ENCODE data around the gene TMEM87B. TPM values are rescaled to one million over a fixed set of nuclear protein-coding genes. Genes with fewer than 3 reads are reported as not detected.
"Not testable (repeated sequence)": the region's sequence is repeated elsewhere in the genome, so short reads cannot be mapped to it uniquely, and the experiment has no call there.

TMEM87B gene
- total RNA-seq, 1 donor from 2014 or later: 15.4 TPM

DNA sequence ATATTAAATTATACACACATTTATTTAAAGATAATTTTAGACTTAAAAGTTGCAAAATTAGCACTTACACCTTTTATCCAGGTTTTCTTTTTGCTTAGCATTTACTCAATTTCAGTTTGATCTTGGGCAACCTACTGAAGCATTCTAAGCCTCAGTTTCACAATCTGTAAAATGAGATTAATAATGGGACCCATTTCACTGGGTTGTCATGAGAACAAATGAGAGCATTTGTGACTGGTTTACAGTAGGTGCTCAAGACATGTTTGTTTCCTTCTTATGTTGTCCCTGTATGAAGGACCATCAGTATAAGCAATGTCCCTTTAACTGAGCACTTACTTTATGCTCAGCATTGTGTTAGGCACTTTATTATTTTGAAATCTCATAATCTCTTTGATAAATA, 78.3 kb downstream of the TMEM87B start:
- Mint-ChIP-seq H3K27ac (no peak overlapping the region), H3K4me3 (ENCODE audit: low read depth) (no peak overlapping the region), H3K27me3 (peaks cover 20% of the 10 kb centered on the region), H3K36me3 (ENCODE audit: insufficient read depth) (peaks cover under 1% of the 10 kb centered on the region), H3K4me1 (ENCODE audit: low read depth) (no peaks in the 10 kb centered on the region), H3K9me3 (ENCODE audit: low read depth) (peaks cover 10% of the 10 kb centered on the region)
- TF ChIP-seq, protein P1, sequence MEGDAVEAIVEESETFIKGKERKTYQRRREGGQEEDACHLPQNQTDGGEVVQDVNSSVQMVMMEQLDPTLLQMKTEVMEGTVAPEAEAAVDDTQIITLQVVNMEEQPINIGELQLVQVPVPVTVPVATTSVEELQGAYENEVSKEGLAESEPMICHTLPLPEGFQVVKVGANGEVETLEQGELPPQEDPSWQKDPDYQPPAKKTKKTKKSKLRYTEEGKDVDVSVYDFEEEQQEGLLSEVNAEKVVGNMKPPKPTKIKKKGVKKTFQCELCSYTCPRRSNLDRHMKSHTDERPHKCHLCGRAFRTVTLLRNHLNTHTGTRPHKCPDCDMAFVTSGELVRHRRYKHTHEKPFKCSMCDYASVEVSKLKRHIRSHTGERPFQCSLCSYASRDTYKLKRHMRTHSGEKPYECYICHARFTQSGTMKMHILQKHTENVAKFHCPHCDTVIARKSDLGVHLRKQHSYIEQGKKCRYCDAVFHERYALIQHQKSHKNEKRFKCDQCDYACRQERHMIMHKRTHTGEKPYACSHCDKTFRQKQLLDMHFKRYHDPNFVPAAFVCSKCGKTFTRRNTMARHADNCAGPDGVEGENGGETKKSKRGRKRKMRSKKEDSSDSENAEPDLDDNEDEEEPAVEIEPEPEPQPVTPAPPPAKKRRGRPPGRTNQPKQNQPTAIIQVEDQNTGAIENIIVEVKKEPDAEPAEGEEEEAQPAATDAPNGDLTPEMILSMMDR (IDR thresholded peaks at IDR 0.05; ENCODE audit: unreplicated experiment): no peak
- no peak for DNase-seq (ENCODE audit: low spot score, unreplicated experiment)

GRCh38 chr2:112134120-112134519, 79.1 kb downstream of the TMEM87B start:
- DNase-seq (ENCODE audit: low spot score, unreplicated experiment): no peak
- Mint-ChIP-seq H3K4me1 (ENCODE audit: low read depth) (no peaks in the 10 kb centered on the region), H3K36me3 (ENCODE audit: insufficient read depth) (no peaks in the 10 kb centered on the region), H3K27ac (no peak overlapping the region), H3K4me3 (ENCODE audit: low read depth) (no peak overlapping the region), H3K27me3 (peaks cover 20% of the 10 kb centered on the region), H3K9me3 (ENCODE audit: low read depth) (peaks cover 7% of the 10 kb centered on the region)
- TF ChIP-seq, protein P1 (IDR thresholded peaks at IDR 0.05; ENCODE audit: unreplicated experiment): no peak

GRCh38 chr2:112136096-112136495, 81.0 kb downstream of the TMEM87B start:
- Mint-ChIP-seq H3K9me3 (ENCODE audit: low read depth) (peaks cover 5% of the 10 kb centered on the region), H3K27ac (peak overlapping the region; percentile 12), H3K36me3 (ENCODE audit: insufficient read depth) (no peaks in the 10 kb centered on the region), H3K27me3 (peaks cover 29% of the 10 kb centered on the region), H3K4me1 (ENCODE audit: low read depth) (peaks cover 4% of the 10 kb centered on the region), H3K4me3 (ENCODE audit: low read depth) (peak overlapping the region; percentile 35)
- TF ChIP-seq, protein P1 (IDR thresholded peaks at IDR 0.05; ENCODE audit: unreplicated experiment): no peak
- no peak for DNase-seq (ENCODE audit: low spot score, unreplicated experiment)

DNA sequence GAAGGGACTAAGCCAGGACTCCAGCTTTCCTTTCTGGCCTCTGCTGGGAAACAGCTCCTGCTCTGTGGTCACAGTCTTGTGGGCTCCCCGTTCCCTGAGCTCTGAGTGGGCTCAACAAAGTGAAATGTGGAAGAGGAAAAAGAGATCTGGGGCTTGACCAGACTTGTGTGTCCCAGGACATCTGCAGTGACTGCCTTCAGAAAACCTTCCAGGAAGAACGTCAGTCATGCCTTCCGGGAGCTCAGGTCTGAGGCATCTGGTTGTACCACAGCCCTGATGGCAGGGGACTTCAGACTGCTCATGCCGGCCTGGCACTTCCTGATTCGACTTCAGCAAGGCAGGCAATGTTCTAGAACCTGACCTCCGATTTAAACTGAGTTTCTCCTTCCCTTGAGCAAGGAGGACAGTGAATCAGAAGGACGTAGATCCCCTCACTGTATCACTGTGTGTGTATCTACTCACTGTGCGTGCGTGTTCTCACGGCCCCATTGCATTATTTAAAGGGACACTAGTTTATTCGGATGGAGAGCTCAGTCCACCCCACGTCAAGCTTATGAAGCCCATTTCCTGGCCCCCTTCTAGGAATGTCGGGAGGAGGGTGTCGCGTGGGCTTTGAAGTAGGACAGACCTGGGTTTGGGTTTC, 82.6 kb downstream of the TMEM87B start:
- no peak overlapping the region for H3K27ac Mint-ChIP-seq
- H3K4me1 Mint-ChIP-seq (ENCODE audit: low read depth): peaks cover 4% of the 10 kb centered on the region
- H3K36me3 Mint-ChIP-seq (ENCODE audit: insufficient read depth): peaks cover under 1% of the 10 kb centered on the region
- peaks cover 29% of the 10 kb centered on the region for H3K27me3 Mint-ChIP-seq
- peaks cover 2% of the 10 kb centered on the region for H3K9me3 Mint-ChIP-seq (ENCODE audit: low read depth)
- H3K4me3 Mint-ChIP-seq (ENCODE audit: low read depth): peak overlapping the region; percentile 67
- TF ChIP-seq, protein P1 (IDR thresholded peaks at IDR 0.05; ENCODE audit: unreplicated experiment): no peak
- no peak for DNase-seq (ENCODE audit: low spot score, unreplicated experiment)

DNA sequence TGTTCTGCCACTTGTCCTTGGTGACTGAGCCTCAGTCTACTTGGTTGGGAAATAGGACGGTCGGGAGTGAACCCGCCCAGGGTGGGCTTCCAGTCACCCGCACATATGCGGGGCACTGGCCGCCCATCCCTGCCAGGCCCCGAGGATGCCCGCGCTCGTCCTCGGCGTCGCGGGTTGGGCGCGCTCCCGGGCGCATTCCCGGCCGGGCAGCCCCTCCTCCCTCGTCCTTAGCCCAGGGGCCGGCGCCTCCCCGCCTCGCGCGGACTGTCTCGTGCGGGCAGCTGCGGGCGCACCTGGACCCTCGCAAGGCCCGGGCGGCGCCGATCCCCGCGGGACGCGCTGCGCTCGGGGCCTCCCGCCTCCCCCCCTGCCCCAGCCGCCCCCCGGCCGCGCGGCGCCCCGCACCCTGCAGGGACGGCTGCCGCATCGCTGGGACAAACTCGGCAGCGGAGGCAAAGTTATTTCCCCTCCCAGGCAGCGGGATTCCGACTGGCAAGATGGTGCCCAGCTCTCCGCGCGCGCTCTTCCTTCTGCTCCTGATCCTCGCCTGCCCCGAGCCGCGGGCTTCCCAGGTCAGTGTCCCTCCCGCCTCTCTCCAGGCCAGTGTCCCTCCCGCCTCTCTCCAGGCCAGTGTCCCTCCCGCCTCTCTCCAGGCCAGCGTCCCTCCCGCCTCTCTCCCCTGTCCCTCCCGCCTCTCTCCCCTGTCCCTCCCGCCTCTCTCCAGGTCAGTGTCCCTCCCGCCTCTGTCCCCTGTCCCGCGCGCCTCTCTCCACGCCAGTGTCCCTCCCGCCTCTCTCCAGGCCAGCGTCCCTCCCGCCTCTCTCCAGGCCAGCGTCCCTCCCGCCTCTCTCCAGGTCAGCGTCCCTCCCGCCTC, 83.3 kb downstream of the TMEM87B start, which contains the start of gene FBLN7:
FBLN7 (plus strand) TSS at position 227 of the 874 bp plus-strand sequence; CDS start at position 498, 271 bp downstream.
- TF ChIP-seq, protein P1 (IDR thresholded peaks at IDR 0.05; ENCODE audit: unreplicated experiment): no peak
- peaks cover 29% of the 10 kb centered on the region for H3K27me3 Mint-ChIP-seq
- peak within 1 kb of the TSS; percentile 41 for H3K27ac Mint-ChIP-seq
- no peaks in the 10 kb centered on the region for H3K9me3 Mint-ChIP-seq (ENCODE audit: low read depth)
- DNase-seq (ENCODE audit: low spot score, unreplicated experiment): peak; percentile 29
- H3K4me1 Mint-ChIP-seq (ENCODE audit: low read depth): peaks cover 4% of the 10 kb centered on the region
- peaks cover 2% of the 10 kb centered on the region for H3K36me3 Mint-ChIP-seq (ENCODE audit: insufficient read depth)
- peak within 1 kb of the TSS; percentile 80 for H3K4me3 Mint-ChIP-seq (ENCODE audit: low read depth)

DNA sequence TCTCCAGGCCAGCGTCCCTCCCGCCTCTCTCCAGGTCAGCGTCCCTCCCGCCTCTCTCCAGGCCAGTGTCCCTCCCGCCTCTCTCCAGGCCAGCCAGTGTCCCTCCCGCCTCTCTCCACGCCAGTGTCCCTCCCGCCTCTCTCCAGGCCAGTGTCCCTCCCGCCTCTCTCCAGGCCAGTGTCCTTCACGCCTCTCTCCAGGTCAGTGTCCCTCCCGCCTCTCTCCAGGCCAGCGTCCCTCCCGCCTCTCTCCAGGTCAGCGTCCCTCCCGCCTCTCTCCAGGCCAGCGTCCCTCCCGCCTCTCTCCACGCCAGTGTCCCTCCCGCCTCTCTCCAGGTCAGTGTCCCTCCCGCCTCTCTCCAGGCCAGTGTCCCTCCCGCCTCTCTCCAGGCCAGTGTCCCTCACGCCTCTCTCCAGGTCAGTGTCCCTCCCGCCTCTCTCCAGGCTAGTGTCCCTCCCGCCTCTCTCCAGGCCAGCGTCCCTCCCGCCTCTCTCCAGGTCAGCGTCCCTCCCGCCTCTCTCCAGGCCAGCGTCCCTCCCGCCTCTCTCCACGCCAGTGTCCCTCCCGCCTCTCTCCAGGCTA, 84.1 kb downstream of the TMEM87B start:
- H3K9me3 Mint-ChIP-seq (ENCODE audit: low read depth); DNase-seq (ENCODE audit: low spot score, unreplicated experiment); H3K27ac Mint-ChIP-seq; H3K4me1 Mint-ChIP-seq (ENCODE audit: low read depth); H3K36me3 Mint-ChIP-seq (ENCODE audit: insufficient read depth): not testable (repeated sequence)
- Mint-ChIP-seq H3K27me3 (peaks cover 29% of the 10 kb centered on the region), H3K4me3 (ENCODE audit: low read depth) (peak overlapping the region; percentile 80)

DNA sequence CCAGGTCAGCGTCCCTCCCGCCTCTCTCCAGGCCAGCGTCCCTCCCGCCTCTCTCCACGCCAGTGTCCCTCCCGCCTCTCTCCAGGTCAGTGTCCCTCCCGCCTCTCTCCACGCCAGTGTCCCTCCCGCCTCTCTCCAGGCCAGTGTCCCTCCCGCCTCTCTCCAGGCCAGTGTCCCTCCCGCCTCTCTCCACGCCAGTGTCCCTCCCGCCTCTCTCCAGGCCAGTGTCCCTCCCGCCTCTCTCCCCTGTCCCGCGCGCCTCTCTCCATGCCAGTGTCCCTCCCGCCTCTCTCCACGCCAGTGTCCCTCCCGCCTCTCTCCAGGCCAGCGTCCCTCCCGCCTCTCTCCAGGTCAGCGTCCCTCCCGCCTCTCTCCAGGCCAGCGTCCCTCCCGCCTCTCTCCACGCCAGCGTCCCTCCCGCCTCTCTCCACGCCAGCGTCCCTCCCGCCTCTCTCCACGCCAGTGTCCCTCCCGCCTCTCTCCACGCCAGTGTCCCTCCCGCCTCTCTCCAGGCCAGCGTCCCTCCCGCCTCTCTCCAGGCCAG, 84.7 kb downstream of the TMEM87B start:
- H3K27me3 Mint-ChIP-seq: peaks cover 29% of the 10 kb centered on the region
- H3K4me3 Mint-ChIP-seq (ENCODE audit: low read depth): peak overlapping the region; percentile 75
- H3K27ac Mint-ChIP-seq; H3K4me1 Mint-ChIP-seq (ENCODE audit: low read depth); H3K36me3 Mint-ChIP-seq (ENCODE audit: insufficient read depth); DNase-seq (ENCODE audit: low spot score, unreplicated experiment); H3K9me3 Mint-ChIP-seq (ENCODE audit: low read depth): not testable (repeated sequence)
